Measurements from ENCODE around the gene RHOF. TPM values are rescaled to one million over a fixed set of nuclear protein-coding genes. Genes with fewer than 3 reads are reported as not detected.

RHOF gene
- total and polyA plus RNA-seq, 2 of the 13 experiments (the other 11 are each of a cell fraction or from before 2014, with no cell fraction given), result 14.6 to 32.2 TPM

- TF ChIP-seq NFAT5 (CRISPR knock-in tag; IDR thresholded peaks at IDR 0.05), result no peak
- TF ChIP-seq RAD21 (CRISPR knock-in tag; IDR thresholded peaks at IDR 0.05), result peak; percentile 93
- TF ChIP-seq, protein P1, sequence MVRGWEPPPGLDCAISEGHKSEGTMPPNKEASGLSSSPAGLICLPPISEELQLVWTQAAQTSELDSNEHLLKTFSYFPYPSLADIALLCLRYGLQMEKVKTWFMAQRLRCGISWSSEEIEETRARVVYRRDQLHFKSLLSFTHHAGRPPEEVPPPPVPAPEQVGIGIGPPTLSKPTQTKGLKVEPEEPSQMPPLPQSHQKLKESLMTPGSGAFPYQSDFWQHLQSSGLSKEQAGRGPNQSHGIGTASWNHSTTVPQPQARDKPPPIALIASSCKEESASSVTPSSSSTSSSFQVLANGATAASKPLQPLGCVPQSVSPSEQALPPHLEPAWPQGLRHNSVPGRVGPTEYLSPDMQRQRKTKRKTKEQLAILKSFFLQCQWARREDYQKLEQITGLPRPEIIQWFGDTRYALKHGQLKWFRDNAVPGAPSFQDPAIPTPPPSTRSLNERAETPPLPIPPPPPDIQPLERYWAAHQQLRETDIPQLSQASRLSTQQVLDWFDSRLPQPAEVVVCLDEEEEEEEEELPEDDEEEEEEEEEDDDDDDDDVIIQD (CRISPR knock-in tag; IDR thresholded peaks at IDR 0.05; ENCODE audit: low read depth), result no peak; the same call in 1 of the 2 replicates
- TF ChIP-seq ATAD3A (CRISPR knock-in tag; IDR thresholded peaks at IDR 0.05), result no peak
- peak; percentile 61; the same call in 1 of the 2 replicates for TF ChIP-seq RXRB (CRISPR knock-in tag; IDR thresholded peaks at IDR 0.05; ENCODE audit: borderline replicate concordance)
- TF ChIP-seq HNF4G (IDR thresholded peaks at IDR 0.05; ENCODE audit: borderline replicate concordance, low read depth, low read length), result peak; percentile 13; the same call in 1 of the 2 replicates
- TF ChIP-seq HNF4G (CRISPR knock-in tag; IDR thresholded peaks at IDR 0.05; ENCODE audit: borderline replicate concordance, low read depth), result no peak
- TF ChIP-seq CENPX (CRISPR knock-in tag; IDR thresholded peaks at IDR 0.05), result no peak
- no peak for TF ChIP-seq ERF (CRISPR knock-in tag; IDR thresholded peaks at IDR 0.05)
- TF ChIP-seq BORCS8-MEF2B (CRISPR knock-in tag; IDR thresholded peaks at IDR 0.05), result 0 out of 2 replicates have a peak, but pooled peaks have one; percentile 18
- peak; percentile 9; the same call in 1 of the 2 replicates for TF ChIP-seq NFYC (CRISPR knock-in tag; IDR thresholded peaks at IDR 0.05)
- no peak for TF ChIP-seq KDM5A (IDR thresholded peaks at IDR 0.05; ENCODE audit: borderline replicate concordance, low read length)
- peak; percentile 12; the same call in 1 of the 2 replicates for TF ChIP-seq NR2C2 (CRISPR knock-in tag; IDR thresholded peaks at IDR 0.05; ENCODE audit: borderline replicate concordance)
- TF ChIP-seq ZNF160 (CRISPR knock-in tag; IDR thresholded peaks at IDR 0.05), result 0 out of 2 replicates have a peak, but pooled peaks have one; percentile 56
- no peak for TF ChIP-seq ATF1 (CRISPR knock-in tag; IDR thresholded peaks at IDR 0.05)
- peak; percentile 35; the same call in 1 of the 2 replicates for TF ChIP-seq HDAC1 (CRISPR knock-in tag; IDR thresholded peaks at IDR 0.05)
- peak; percentile 71 for TF ChIP-seq MAFF (IDR thresholded peaks at IDR 0.05; ENCODE audit: low read depth, low read length)
- peak; percentile 47; the same call in 1 of the 2 replicates for TF ChIP-seq SOX5 (CRISPR knock-in tag; IDR thresholded peaks at IDR 0.05; ENCODE audit: borderline replicate concordance)
- peak; percentile 87; the same call in 1 of the 2 replicates for TF ChIP-seq ZHX1 (CRISPR knock-in tag; IDR thresholded peaks at IDR 0.05; ENCODE audit: low read depth)
- no peak for TF ChIP-seq HOXD1 (CRISPR knock-in tag; IDR thresholded peaks at IDR 0.05)
Measured at GRCh38 chr12:121795034-121795968, 1.8 kb upstream of the RHOF start (continued).

Measured in HepG2 (cell line).